ENCODE measurements around the gene KLLN. TPM values are rescaled to one million over a fixed set of nuclear protein-coding genes. Genes with fewer than 3 reads are reported as not detected.
A peak's percentile ranks its signal among the peaks of the same experiment; 100 is the strongest.
"Not testable (repeated sequence)": the region's sequence is repeated elsewhere in the genome, so short reads cannot be mapped to it uniquely, and the experiment has no call there.

The KLLN gene
- total RNA-seq, 1 donor from 2014 or later, result not detected

GRCh38 chr10:87878664-87879459, 15.5 kb upstream of the KLLN start:
- H3K4me1 ChIP-seq, result peaks cover 0 to 51% of the 10 kb centered on the region in 2 donors
- intact Hi-C loops (cut with DNase I), result no loop called here
- TF ChIP-seq CTCF (IDR thresholded peaks at IDR 0.05), result no peak

GRCh38 chr10:87875929-87876571, 12.7 kb upstream of the KLLN start:
- peaks cover 0 to 56% of the 10 kb centered on the region in 2 donors for H3K4me1 ChIP-seq

More at GRCh38 chr10:87878664-87879459, 15.5 kb upstream of the KLLN start:
- Histone ChIP-seq H3K27me3 (no peaks in the 10 kb centered on the region), H3K4me3 (no peak overlapping the region), H3K9me3 (no peaks in the 10 kb centered on the region), H3K27ac (no peak overlapping the region), H3K36me3 (no peaks in the 10 kb centered on the region)
- no peak for DNase-seq (ENCODE audit: low spot score in 2 of 2)

DNA sequence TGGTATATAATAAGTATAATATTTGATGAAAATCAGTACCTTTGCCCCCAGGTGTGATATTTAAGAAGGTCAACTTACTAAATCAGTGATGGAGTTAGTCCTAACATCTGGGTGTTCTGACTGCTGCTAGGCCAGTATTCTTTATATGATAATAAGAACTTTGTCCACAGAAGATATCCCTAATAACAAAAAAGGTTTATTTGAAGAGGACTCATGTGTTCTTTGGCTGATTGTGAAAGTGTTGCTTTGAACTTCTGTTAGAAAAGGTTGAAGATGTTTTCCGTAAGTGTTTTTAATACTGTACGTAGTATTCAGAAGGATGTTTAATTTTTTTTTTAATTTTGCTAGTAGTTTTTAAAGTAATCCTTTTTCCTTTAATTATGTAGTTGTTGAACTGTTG, 10.3 kb upstream of the KLLN start:
- TF ChIP-seq CTCF (IDR thresholded peaks at IDR 0.05), result no peak
- Histone ChIP-seq H3K27me3 (no peaks in the 10 kb centered on the region), H3K9me3 (no peaks in the 10 kb centered on the region), H3K4me1 (peaks cover 0 to 54% of the 10 kb centered on the region in 2 donors), H3K27ac (no peak overlapping the region), H3K36me3 (no peaks in the 10 kb centered on the region), H3K4me3 (peak overlapping the region; percentile 11 to 24)
- no peak for DNase-seq (ENCODE audit: low spot score in 2 of 2)
- intact Hi-C loops (cut with DNase I), result no loop called here

More at GRCh38 chr10:87875929-87876571, 12.7 kb upstream of the KLLN start:
- Histone ChIP-seq H3K27ac (no peak overlapping the region), H3K9me3 (no peaks in the 10 kb centered on the region), H3K27me3 (no peaks in the 10 kb centered on the region), H3K4me3 (no peak overlapping the region), H3K36me3 (no peaks in the 10 kb centered on the region)
- no peak for TF ChIP-seq CTCF (IDR thresholded peaks at IDR 0.05)
- intact Hi-C loops (cut with DNase I), result no loop called here
- DNase-seq (ENCODE audit: low spot score in 2 of 2), result no peak

DNA sequence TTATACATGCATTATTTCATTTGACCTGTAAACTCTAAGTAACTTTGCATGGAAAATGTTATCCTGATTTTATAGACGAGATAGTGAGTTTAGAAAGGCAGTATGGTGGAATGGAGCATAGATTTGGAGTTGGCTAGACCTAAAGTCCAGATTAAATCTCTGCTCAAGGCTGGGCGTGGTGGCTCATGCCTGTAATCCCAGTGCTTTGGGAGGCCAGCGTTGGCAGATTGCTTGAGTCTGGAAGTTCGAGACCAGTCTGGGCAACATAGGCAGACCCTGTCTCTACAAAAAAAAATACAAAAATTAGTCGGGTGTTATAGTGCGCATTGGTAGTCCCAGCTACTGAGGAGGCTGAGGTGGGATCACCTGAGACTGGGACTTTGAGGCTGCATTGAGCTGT, 9.5 kb upstream of the KLLN start:
- no peaks in the 10 kb centered on the region for H3K36me3 ChIP-seq
- H3K4me1 ChIP-seq, result peaks cover 0 to 52% of the 10 kb centered on the region in 2 donors
- no peak overlapping the region for H3K27ac ChIP-seq
- TF ChIP-seq CTCF (IDR thresholded peaks at IDR 0.05), result no peak
- DNase-seq (ENCODE audit: low spot score in 2 of 2), result no peak
- no peak overlapping the region for H3K4me3 ChIP-seq
- intact Hi-C loops (cut with DNase I), result no loop called here
- no peaks in the 10 kb centered on the region for H3K27me3 ChIP-seq
- no peaks in the 10 kb centered on the region for H3K9me3 ChIP-seq

DNA sequence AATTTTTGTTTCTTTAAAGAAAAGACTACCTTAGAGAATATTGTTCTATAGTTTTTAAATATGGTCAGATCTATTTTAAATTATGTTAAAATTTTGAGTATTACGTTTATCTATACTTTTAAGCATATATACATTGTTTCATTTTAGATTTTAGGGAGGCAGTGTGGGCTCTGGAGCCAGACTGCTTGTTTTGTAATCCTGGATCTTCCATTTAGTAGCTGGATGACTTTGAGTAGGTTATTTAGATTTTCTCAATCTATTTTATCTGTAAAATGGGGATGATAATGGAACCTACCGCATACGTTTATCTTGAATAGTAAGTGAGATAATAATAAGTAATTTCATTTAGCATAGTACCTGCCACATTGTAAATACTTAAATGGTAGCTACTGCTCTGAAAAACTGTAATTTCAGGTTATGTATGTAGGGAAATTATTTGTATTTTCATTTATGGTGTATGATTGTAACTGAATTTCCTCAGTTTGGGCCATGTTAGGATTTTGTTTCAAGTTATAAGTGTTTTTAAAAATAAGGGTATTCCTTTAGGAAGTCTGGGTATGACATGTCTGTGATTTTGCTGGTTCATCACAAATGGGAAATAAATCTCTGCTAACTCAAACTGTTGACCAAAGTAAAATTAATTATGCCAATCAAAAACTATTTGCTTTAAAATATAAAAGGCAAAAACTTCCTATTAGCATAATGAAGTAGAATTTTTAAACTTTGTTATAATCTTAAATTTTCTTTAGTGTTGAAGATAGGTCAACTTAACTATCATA, 6.6 kb upstream of the KLLN start:
- Histone ChIP-seq H3K27ac (peak overlapping the region in 1 of 2 donors; percentile 100), H3K27me3 (no peaks in the 10 kb centered on the region), H3K4me1 (peaks cover 0 to 32% of the 10 kb centered on the region in 2 donors), H3K9me3 (no peaks in the 10 kb centered on the region), H3K36me3 (no peaks in the 10 kb centered on the region), H3K4me3 (peak overlapping the region; percentile 100)
- TF ChIP-seq CTCF (IDR thresholded peaks at IDR 0.05), result no peak
- intact Hi-C loops (cut with DNase I), result no loop called here
- no peak for DNase-seq (ENCODE audit: low spot score in 2 of 2)

DNA sequence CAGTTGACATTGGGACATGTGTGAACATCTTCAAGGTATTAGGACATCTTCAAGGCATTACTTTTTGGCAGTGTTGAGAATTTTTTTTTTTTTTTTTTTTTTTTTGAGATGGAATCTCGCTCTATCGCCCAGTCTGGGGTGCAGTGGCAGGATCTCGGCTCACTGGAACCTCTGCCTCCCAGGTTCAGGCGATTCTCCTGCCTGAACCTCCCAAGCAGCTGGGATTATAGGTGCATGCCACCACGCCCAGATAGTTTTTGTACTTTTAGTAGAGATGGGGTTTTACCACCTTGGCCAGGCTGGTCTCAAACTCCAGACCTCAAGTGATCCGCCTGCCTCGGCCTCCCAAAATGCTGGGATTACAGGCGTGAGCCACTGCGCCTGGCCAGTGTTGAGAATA, 5.8 kb upstream of the KLLN start:
- Histone ChIP-seq H3K4me3 (peak overlapping the region; percentile 100), H3K27ac (peak overlapping the region in 1 of 2 donors; percentile 100), H3K4me1 (peaks cover 0 to 24% of the 10 kb centered on the region in 2 donors)
- DNase-seq (ENCODE audit: low spot score in 2 of 2); H3K27me3 ChIP-seq; H3K9me3 ChIP-seq; intact Hi-C loops (cut with DNase I); H3K36me3 ChIP-seq: not testable (repeated sequence)

All from ascending aorta (tissue), 2 donors.